ENCODE measurements around the gene ARL15. TPM values are rescaled to one million over a fixed set of nuclear protein-coding genes. Genes with fewer than 3 reads are reported as not detected.

Gene ARL15
- total RNA-seq, 1 experiment from 2014 or later: 18.3 TPM

GRCh38 chr5:54259090-54259489 lies 51.3 kb downstream of the ARL15 start:
- Histone ChIP-seq H3K4me1 (ENCODE audit: insufficient read depth, low read length, poor library complexity, severe bottlenecking) (no peaks in the 10 kb centered on the region), H3K4me3 (ENCODE audit: low read depth, low read length, poor library complexity, severe bottlenecking) (no peak overlapping the region), H3K27ac (ENCODE audit: low read depth, low read length, poor library complexity, severe bottlenecking) (no peak overlapping the region), H3K36me3 (ENCODE audit: insufficient read depth, low read length, poor library complexity, severe bottlenecking) (no peaks in the 10 kb centered on the region), H3K9me3 (ENCODE audit: low read depth, low read length, poor library complexity, severe bottlenecking) (no peaks in the 10 kb centered on the region), H3K27me3 (replicated peaks; ENCODE audit: insufficient read depth, low read depth, low read length, poor library complexity) (no peaks in the 10 kb centered on the region)
- ChIA-PET CTCF (no interaction called here), POLR2A (ENCODE audit: low non-redundant PET) (no interaction called here)
- intact Hi-C loops (cut with micrococcal nuclease; ENCODE audit: unreplicated experiment): no loop called here
- no peak for DNase-seq (ENCODE audit: low spot score)
- no TSS peak for BruUV-seq (replicated peaks)
- TF ChIP-seq CTCF (conservative IDR thresholded peaks at IDR 0.05; ENCODE audit: low read depth, low read length) (no peak), EZH2 (IDR thresholded peaks at IDR 0.05; ENCODE audit: borderline replicate concordance, low read depth, low read length, poor library complexity, severe bottlenecking) (no peak)

GRCh38 chr5:54257366-54258118 lies 52.8 kb downstream of the ARL15 start:
- TF ChIP-seq CTCF (conservative IDR thresholded peaks at IDR 0.05; ENCODE audit: low read depth, low read length) (no peak), EZH2 (IDR thresholded peaks at IDR 0.05; ENCODE audit: borderline replicate concordance, low read depth, low read length, poor library complexity, severe bottlenecking) (no peak)
- ChIA-PET CTCF (no interaction called here), POLR2A (ENCODE audit: low non-redundant PET) (no interaction called here)
- H3K9me3 ChIP-seq (ENCODE audit: low read depth, low read length, poor library complexity, severe bottlenecking): no peaks in the 10 kb centered on the region
- DNase-seq (ENCODE audit: low spot score): no peak
- intact Hi-C loops (cut with micrococcal nuclease; ENCODE audit: unreplicated experiment): no loop called here
- no peaks in the 10 kb centered on the region for H3K36me3 ChIP-seq (ENCODE audit: insufficient read depth, low read length, poor library complexity, severe bottlenecking)
- no peak overlapping the region for H3K4me3 ChIP-seq (ENCODE audit: low read depth, low read length, poor library complexity, severe bottlenecking)
- H3K4me1 ChIP-seq (ENCODE audit: insufficient read depth, low read length, poor library complexity, severe bottlenecking): no peaks in the 10 kb centered on the region
- no TSS peak for BruUV-seq (replicated peaks)
- H3K27ac ChIP-seq (ENCODE audit: low read depth, low read length, poor library complexity, severe bottlenecking): no peak overlapping the region
- no peaks in the 10 kb centered on the region for H3K27me3 ChIP-seq (replicated peaks; ENCODE audit: insufficient read depth, low read depth, low read length, poor library complexity)

- POLR2A ChIA-PET (ENCODE audit: low non-redundant PET): no interaction called here
Observed at GRCh38 chr5:54254482-54255198, 55.7 kb downstream of the ARL15 start.

More at GRCh38 chr5:54254482-54255198, 55.7 kb downstream of the ARL15 start:
- Histone ChIP-seq H3K4me3 (ENCODE audit: low read depth, low read length, poor library complexity, severe bottlenecking) (no peak overlapping the region), H3K4me1 (ENCODE audit: insufficient read depth, low read length, poor library complexity, severe bottlenecking) (no peaks in the 10 kb centered on the region), H3K9me3 (ENCODE audit: low read depth, low read length, poor library complexity, severe bottlenecking) (no peaks in the 10 kb centered on the region), H3K27ac (ENCODE audit: low read depth, low read length, poor library complexity, severe bottlenecking) (no peak overlapping the region), H3K36me3 (ENCODE audit: insufficient read depth, low read length, poor library complexity, severe bottlenecking) (no peaks in the 10 kb centered on the region), H3K27me3 (replicated peaks; ENCODE audit: insufficient read depth, low read depth, low read length, poor library complexity) (no peaks in the 10 kb centered on the region)
- DNase-seq (ENCODE audit: low spot score): peak; percentile 38
- TF ChIP-seq EZH2 (IDR thresholded peaks at IDR 0.05; ENCODE audit: borderline replicate concordance, low read depth, low read length, poor library complexity, severe bottlenecking) (no peak), CTCF (conservative IDR thresholded peaks at IDR 0.05; ENCODE audit: low read depth, low read length) (peak; percentile 47)
- intact Hi-C loops (cut with micrococcal nuclease; ENCODE audit: unreplicated experiment): no loop called here
- CTCF ChIA-PET: no interaction called here
- no TSS peak for BruUV-seq (replicated peaks)
